Uterus (tissue), 2 donors: ENCODE results near the gene IGIP.

ENCODE experiments used
- CTCF ChIP-seq, 4 experiments: fragments of 200-600 bp in 2 of 4; fragments of 450-650 bp in 2 of 4; sonication (generic) in 2 of 4; IDR thresholded peaks; one replicate each; pipeline ENCODE4 v1.5.1; 2016 to 2019; ENCODE audit warnings: antibody characterized with exemption in 4 of 4, mild to moderate bottlenecking in 2 of 4, moderate library complexity in 1 of 4
- POLR2A ChIP-seq, 2 donors: fragments of 450-650 bp; IDR thresholded peaks; one replicate each; pipeline ENCODE4 v1.6.1; 2016; ENCODE audit warnings: antibody characterized with exemption in 2 of 2, mild to moderate bottlenecking in 1 of 2, moderate library complexity in 1 of 2

- TF ChIP-seq CTCF (IDR thresholded peaks at IDR 0.05), result no peak
- no peak for TF ChIP-seq POLR2A (IDR thresholded peaks at IDR 0.05)
Observed at GRCh38 chr5:140108093-140109017, 17.4 kb upstream of the IGIP start.
